Right cardiac atrium (tissue), 5 donors: ENCODE data around the gene ARL4D. TPM values are rescaled to one million over a fixed set of nuclear protein-coding genes. Genes with fewer than 3 reads are reported as not detected.
"Not testable (repeated sequence)": the region's sequence is repeated elsewhere in the genome, so short reads cannot be mapped to it uniquely, and the experiment has no call there.

Source experiments
- ATAC-seq, 2 donors: fragments of 200-7000 bp; cut with Tn5 transposase; one replicate each; pipeline versions ENCODE4 v1.8.0 to v1.9.1; 2020; ENCODE audit warnings: moderate library complexity in 2 of 2, mild to moderate bottlenecking in 1 of 2
- DNase-seq, 3 donors: peaks; one replicate each; pipeline ENCODE4 v3.0.0-alpha.2; 2020
- H3K27ac ChIP-seq: one replicate; pipeline ENCODE4 v1.5.1; 2013; ENCODE audit warnings: mild to moderate bottlenecking, low read length, control low read depth, moderate library complexity
- H3K27me3 ChIP-seq: one replicate; pipeline ENCODE4 v1.6.1; 2013; ENCODE audit not compliant: control insufficient read depth, insufficient read depth
- H3K4me1 ChIP-seq: one replicate; pipeline ENCODE4 v1.6.1; 2013; ENCODE audit warnings: low read length; ENCODE audit not compliant: control insufficient read depth, insufficient read depth
- H3K4me3 ChIP-seq: one replicate; pipeline ENCODE4 v1.5.1; 2013; ENCODE audit warnings: low read length, control low read depth
- H3K9me3 ChIP-seq: one replicate; pipeline ENCODE4 v1.6.1; 2013; ENCODE audit warnings: low read length; ENCODE audit not compliant: control insufficient read depth
- WGBS: extraction: QIAGEN DNeasy Blood & Tissue Kit; methylation state at CpG from one replicate; pipeline ENCODE4 v1.1.7; 2013; 5-methylcytosine and 5-hydroxymethylcytosine counted together
- intact Hi-C, 4 donors: fragments of 100-400 bp; cut with DNase I; formaldehyde crosslinking; loops; one replicate each; pipeline versions ENCODE4 v1.11.0 to v1.14.0; 2022 to 2023
- polyA plus RNA-seq: library from polyadenylated mRNA; stranded (reverse); fragments of 200-250 nt; gene quantifications from one replicate; pipeline ENCODE4 v1.2.3, GENCODE V29; 2013
- total RNA-seq, 4 donors: library from RNA; stranded (reverse); fragmentation: NEBNext Ultra II Directional; extraction: Animal tissue kit (Norgen Biotek cat#: 25700); gene quantifications; one replicate each; pipeline ENCODE4 v1.2.1, GENCODE V29; 2021
- donor health status: healthy with polysubstance abuse.
- donor health status: DM: no; HTN: yes; CAD: no.
- donor health status: DM: no; HTN: no; CAD: no.
- donor health status: DM: no; HTN: yes; CAD: no; lungs with severe emphysema.
- donor health status: DM: yes; HTN: yes; CAD: no.

Gene ARL4D
- total and polyA plus RNA-seq, 5 donors: 10.8 to 24.5 (median 16.2) TPM

DNA sequence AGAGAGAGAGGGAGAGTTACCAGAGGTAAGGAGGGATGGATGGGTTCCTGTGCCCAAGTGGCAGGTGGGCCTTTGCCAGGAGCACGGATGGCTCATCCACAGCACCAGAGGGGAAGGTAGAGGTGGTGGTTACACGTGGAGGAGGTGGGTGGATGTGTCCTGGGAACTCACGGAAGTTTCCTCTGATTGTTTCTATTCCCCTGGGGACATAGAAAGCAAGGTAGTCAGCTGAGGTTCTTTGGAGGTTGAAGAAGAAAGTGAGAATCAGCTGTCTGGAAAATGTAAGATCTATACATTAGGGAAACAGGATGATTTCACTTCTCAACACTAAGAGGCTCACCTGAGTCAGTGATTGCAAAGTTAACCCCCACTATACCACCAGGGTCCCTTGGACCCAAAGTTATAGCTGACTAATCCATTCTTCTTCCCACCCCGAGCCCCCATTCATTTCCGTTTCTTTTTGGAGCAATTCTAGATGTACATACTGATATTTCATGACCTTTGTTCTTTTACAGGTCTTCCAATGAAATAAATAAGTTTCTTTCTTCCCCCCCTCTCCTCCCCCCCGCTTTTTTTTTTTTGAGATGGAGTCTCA is 27.5 kb upstream of the ARL4D start:
- Histone ChIP-seq H3K4me1 (peaks cover 2% of the 10 kb centered on the region), H3K27ac (no peak overlapping the region), H3K9me3 (no peaks in the 10 kb centered on the region), H3K4me3 (no peak overlapping the region), H3K27me3 (no peaks in the 10 kb centered on the region)
- no peak for ATAC-seq
- intact Hi-C loops: loop anchor here in 1 of 4 donors (2.0 kb wide), 1 partner anchor 17 kb away; no protein-coding TSS in a partner anchor
- no peak for DNase-seq
- 66% methylated on average over 6 of the region's 6 CpGs for whole genome bisulfite sequencing

DNA sequence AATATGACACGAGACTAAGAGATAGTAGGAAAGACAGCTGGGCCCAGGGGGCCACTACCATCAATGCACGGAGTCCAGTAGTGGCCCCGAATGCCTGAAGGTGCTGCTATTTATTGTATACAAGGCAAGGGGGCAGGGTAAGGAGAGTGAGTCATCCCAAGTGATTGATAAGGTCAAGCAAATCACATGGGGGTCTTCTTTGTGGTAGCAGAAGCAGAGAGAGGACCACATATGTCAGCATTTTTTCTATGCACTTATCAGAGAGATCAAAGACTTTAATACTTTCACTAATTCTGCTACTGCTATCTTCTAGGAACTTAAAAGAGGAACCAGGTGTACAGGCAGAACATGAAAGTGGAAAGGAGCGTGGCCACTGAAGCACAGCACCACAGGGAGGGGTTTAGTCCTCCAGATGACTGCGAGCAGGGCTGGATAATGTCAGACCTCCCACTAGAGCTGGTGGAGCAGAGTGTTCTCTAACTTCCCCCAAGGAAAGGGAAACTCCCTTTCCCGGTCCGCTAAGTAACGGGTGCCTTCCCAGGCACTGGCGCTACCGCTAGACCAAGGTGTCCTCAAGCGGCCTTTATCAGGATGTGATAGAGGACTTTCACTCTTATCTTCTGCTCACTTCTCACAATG is 26.4 kb upstream of the ARL4D start:
- peaks cover 2% of the 10 kb centered on the region for H3K4me1 ChIP-seq
- H3K27ac ChIP-seq: peak overlapping the region; percentile 59
- ATAC-seq: peak in 1 of 2 donors; percentile 18
- H3K4me3 ChIP-seq: no peak overlapping the region
- 39% methylated on average over 11 of the region's 11 CpGs for WGBS
- no peaks in the 10 kb centered on the region for H3K27me3 ChIP-seq
- intact Hi-C loops: no loop called here
- H3K9me3 ChIP-seq: no peaks in the 10 kb centered on the region
- peak in 2 of 3 donors; percentile 28 to 69 for DNase-seq

DNA sequence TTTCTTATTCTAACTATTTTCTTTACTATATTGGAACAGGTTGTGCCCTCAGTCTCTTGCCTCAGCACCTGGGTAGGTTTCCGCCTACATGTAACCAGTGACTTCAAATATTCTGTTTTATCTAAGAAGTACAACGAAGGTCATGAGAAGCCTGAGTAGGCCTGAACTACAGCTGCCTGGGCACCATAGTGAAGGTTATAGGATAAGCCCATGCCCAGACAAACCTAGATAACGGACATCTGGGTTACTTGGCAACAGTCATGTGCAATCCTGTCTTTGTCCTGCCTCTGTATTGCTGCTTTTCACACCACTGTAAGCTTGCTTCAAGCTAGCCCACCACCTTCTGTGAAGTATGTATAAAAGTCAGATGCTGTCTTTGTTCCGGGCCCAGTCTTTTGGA is 25.4 kb upstream of the ARL4D start:
- Histone ChIP-seq H3K27me3 (no peaks in the 10 kb centered on the region), H3K4me3 (no peak overlapping the region), H3K4me1 (no peaks in the 10 kb centered on the region), H3K9me3 (no peaks in the 10 kb centered on the region), H3K27ac (no peak overlapping the region)
- 89% methylated on average over 4 of the region's 4 CpGs for WGBS
- no peak for ATAC-seq
- intact Hi-C loops: no loop called here
- no peak for DNase-seq

DNA sequence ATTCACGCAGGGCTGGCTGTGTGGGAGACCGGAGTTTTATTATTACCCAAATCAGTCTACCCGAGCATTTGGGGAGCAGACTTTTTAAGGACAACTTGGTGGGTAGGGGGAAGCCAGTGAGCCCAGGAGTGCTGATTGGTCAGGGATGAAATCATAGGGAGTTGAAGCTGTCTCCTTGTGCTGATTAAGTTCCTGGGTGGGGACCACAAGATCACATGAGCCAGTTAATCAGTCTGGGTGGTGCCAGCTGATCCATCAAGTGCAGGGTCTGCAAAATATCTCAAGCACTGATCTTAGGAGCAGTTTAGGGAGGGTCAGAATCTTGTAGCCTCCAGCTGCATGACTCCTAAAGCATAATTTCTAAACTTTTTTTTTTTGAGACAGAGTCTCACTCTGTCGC is 22.9 kb upstream of the ARL4D start:
- ATAC-seq, H3K27ac ChIP-seq, intact Hi-C loops, H3K4me1 ChIP-seq, H3K9me3 ChIP-seq, DNase-seq, H3K27me3 ChIP-seq, H3K4me3 ChIP-seq: not testable (repeated sequence)
- WGBS: 86% methylated on average over 4 of the region's 4 CpGs

DNA sequence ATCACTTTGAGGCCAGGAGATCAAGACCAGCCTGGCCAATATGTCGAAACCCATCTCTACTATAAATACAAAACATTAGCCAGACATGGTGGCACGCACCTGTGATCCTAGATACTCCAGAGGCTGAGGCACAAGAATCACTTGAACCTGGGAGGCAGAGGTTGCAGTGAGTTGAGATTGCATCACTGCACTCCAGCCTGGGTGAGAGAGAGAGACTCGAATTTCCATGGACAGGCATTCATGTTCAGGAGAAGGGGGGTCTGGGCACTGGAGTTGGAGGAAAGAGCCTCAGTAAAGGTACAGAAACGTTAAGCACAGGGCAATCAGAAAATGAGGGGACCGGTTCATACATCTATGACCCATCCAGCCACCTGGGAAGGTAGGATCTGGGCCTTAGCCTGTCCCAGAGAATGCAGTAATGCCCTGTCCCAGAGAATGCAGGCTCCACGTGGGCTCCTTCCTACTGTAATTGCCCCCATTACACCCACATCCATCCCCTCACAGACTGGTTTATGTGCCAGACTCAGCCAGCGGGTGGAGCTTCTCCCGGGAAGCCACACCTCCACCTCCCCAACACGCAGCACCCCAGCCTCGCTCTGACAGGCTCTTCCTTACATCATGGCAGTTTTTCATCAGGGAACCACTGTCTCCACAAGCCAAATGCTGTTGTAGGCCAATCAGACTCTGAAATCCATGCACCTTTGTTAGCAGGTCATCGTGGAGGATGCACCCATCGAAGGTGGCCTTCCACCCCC is 21.6 kb upstream of the ARL4D start:
- Histone ChIP-seq H3K9me3 (no peaks in the 10 kb centered on the region), H3K4me1 (no peaks in the 10 kb centered on the region), H3K27me3 (no peaks in the 10 kb centered on the region), H3K27ac (no peak overlapping the region), H3K4me3 (no peak overlapping the region)
- intact Hi-C loops: no loop called here
- ATAC-seq (no peak), DNase-seq (no peak)
- 77% methylated on average over 12 of the region's 12 CpGs for WGBS

DNA sequence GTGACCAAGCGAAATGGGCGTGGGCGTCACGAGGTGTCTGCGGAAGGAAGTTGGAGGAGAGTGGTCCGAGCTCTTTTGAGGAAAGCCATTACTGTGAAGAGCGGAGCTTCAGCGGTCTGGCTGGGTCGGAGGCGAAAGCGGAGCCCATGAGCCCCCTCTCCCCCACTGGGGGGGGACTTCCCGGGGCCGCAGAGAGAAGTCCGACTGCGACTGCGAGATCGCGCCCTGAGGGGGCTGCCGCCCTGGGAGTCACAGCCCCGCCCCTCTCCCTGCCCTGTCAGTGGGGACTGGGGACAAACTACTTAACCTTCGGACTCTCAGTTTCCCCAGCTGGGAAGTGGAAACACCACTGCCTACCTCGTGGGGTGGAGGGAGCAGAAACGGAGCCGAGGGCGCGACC is 20.0 kb upstream of the ARL4D start:
- ATAC-seq (no peak), DNase-seq (no peak)
- Histone ChIP-seq H3K27ac (no peak overlapping the region), H3K27me3 (no peaks in the 10 kb centered on the region), H3K9me3 (no peaks in the 10 kb centered on the region), H3K4me3 (no peak overlapping the region), H3K4me1 (no peaks in the 10 kb centered on the region)
- WGBS: 93% methylated on average over 26 of the region's 26 CpGs
- intact Hi-C loops: no loop called here

DNA sequence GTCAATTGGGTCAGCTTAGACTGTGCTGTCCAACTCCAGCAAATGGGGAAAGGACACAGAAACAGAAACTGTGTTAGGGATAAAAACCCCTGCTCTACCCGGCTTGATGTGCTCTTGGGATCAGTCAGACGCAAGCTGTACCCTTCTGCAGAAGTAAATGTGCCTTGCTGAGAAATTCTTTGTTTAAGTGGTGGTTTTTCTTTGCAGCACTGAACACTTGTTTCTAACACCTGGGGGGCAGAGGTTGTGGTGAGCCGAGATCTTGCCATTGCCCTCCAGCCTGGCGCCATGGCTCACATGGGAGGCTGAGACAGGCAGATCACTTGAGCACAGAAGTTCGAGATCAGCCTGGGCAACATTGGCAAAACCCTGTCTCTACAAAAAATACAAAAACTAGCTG is 18.5 kb upstream of the ARL4D start:
- WGBS: 96% methylated on average over 5 of the region's 5 CpGs
- ATAC-seq: no peak
- Histone ChIP-seq H3K4me3 (no peak overlapping the region), H3K4me1 (no peaks in the 10 kb centered on the region), H3K27me3 (no peaks in the 10 kb centered on the region), H3K27ac (no peak overlapping the region), H3K9me3 (no peaks in the 10 kb centered on the region)
- intact Hi-C loops: no loop called here
- DNase-seq: no peak

DNA sequence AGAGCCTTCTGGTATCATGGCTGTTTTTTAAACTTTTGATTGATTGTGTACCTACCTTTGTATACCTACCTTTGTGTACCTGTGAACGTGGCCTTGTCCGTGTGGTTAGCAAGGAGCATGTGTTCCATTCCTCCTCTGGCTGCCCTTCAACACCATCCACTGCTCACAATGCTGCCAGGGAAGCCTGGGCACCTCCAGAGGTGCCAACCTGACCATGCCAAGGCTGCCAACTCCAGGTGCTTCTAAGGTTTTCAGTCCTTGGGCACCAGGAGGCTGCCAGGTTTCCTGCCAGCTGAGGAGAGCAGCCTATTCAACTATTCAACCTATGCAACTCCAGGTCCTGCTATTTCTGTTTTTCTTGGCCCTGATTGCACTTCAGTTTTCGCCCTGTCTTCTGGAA is 17.6 kb upstream of the ARL4D start:
- H3K27me3 ChIP-seq: no peaks in the 10 kb centered on the region
- no peak overlapping the region for H3K27ac ChIP-seq
- ATAC-seq (no peak), DNase-seq (no peak)
- no peak overlapping the region for H3K4me3 ChIP-seq
- intact Hi-C loops: no loop called here
- no peaks in the 10 kb centered on the region for H3K4me1 ChIP-seq
- 95% methylated on average over 3 of the region's 3 CpGs for WGBS
- H3K9me3 ChIP-seq: no peaks in the 10 kb centered on the region

DNA sequence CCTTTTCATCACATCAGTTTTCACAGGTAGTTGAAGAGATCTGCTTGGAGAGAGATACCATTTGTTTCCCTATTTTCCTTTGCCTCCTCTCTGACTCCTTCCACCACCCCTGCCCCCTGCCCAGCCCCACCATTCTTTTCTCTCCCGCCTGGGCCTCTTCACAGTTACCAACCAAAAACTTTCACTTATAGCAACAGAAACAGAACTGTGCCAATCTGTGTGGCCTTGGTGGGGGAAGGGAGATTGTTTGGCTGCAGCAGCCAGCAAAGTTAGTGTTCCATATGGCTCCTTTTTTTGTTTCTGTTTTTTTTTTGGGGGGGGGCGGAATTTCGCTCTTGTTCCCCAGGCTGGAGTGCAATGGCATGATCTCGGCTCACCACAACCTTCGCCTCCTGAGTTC is 17.2 kb upstream of the ARL4D start:
- intact Hi-C loops: no loop called here
- WGBS: 87% methylated on average over 5 of the region's 5 CpGs
- Histone ChIP-seq H3K27me3 (no peaks in the 10 kb centered on the region), H3K4me3 (no peak overlapping the region), H3K4me1 (no peaks in the 10 kb centered on the region), H3K9me3 (no peaks in the 10 kb centered on the region), H3K27ac (no peak overlapping the region)
- ATAC-seq: no peak
- no peak for DNase-seq

DNA sequence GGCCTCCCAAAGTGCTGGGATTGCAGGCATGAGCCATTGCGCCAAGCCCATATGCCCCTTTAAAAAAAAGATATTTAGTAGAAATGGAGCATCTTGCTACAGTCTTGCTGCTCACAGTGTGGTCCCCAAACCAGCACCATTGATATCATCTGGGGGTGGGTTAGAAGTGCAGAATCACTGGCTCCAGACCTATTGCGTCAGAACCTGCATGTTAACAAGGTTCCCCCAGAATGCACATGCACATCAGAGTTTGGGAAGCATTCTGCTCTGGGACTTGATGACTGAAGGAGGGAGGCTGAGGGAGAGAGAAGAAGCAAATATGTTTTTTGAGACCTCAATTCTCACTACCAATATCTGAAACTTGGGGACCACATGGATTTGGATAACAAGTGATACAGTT is 16.0 kb upstream of the ARL4D start:
- DNase-seq: no peak
- intact Hi-C loops: no loop called here
- 95% methylated on average over 2 of the region's 2 CpGs for WGBS

DNA sequence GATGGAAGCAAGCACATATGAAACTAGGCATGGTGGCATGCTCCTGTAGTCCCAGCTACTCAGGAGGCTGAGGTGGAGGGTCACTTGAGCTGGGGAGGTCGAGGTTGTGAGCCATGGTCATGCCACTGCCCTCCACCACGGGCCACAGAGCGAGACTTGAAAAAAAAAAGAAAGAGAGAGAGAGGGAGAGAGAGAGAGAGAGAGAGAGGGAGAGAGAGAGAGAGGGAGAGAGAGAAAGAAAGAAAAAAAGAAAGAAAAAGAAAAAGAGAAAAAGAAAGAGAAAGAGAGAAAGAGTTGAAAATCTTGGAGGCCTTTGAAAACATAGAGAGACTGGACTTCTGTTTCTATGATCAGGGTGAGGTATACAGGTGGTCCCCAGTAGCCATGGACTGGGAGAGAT is 15.4 kb upstream of the ARL4D start:
- DNase-seq (no peak), ATAC-seq (no peak)
- Histone ChIP-seq H3K4me3 (no peak overlapping the region), H3K9me3 (no peaks in the 10 kb centered on the region), H3K27ac (no peak overlapping the region), H3K27me3 (no peaks in the 10 kb centered on the region), H3K4me1 (no peaks in the 10 kb centered on the region)
- 89% methylated on average over 3 of the region's 3 CpGs for WGBS
- intact Hi-C loops: no loop called here

More for the DNA sequence above, 16.0 kb upstream of the ARL4D start:
- no peaks in the 10 kb centered on the region for H3K27me3 ChIP-seq
- H3K27ac ChIP-seq: no peak overlapping the region
- ATAC-seq: no peak
- no peak overlapping the region for H3K4me3 ChIP-seq
- no peaks in the 10 kb centered on the region for H3K9me3 ChIP-seq
- H3K4me1 ChIP-seq: no peaks in the 10 kb centered on the region
